GM21786 (cell line): ENCODE results near the gene PCED1B.
"Not testable (repeated sequence)": the region's sequence is repeated elsewhere in the genome, so short reads cannot be mapped to it uniquely, and the experiment has no call there.

Experiments used
- ATAC-seq: cut with Tn5 transposase; IDR thresholded peaks from one replicate; pipeline ENCODE4 v1.9.1; 2021; ENCODE audit not compliant: unreplicated experiment

PCED1B gene

DNA sequence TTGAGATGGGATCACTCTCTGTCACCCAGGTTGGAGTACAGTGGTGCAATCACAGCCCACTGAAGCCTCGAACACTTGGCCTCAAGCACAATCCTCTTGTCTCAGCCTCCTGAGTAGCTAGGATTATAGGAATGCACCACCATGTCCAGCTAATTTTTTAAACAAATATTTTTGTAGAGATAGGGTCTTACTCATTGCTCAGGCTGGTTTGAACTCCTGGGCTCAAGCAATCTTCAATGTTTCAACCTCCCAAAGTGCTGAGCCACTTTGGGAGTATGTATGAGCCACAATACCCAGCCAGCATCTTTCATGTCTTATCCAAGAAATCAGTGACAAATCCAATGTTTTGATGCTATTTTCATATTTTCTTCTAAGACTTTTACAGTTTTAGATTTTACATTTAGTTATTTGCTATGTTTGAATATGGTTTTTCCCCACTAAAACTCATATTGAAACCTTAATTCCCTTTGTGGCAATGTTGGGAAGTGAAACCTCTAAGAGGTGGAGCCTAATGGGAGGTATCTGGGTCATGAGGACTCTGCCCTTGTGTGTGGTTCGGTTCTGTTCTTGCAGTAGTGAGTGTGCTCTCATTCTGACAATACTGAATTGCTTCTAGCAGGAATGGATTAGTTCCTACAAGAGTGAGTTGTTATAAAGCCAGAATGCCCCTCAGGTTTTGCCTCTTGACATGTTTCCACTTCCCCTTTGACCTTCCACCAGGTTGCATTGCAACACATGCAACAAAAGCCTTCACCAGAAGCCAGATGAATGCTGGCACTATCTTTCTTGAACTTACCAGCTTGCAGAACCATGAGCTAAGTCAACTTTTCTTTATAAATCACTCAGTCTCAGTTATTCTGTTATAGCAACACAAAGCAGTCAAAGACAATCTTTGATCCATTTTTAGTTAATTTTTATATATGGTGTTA is 81.2 kb downstream of the PCED1B start:
- no peak for ATAC-seq

DNA sequence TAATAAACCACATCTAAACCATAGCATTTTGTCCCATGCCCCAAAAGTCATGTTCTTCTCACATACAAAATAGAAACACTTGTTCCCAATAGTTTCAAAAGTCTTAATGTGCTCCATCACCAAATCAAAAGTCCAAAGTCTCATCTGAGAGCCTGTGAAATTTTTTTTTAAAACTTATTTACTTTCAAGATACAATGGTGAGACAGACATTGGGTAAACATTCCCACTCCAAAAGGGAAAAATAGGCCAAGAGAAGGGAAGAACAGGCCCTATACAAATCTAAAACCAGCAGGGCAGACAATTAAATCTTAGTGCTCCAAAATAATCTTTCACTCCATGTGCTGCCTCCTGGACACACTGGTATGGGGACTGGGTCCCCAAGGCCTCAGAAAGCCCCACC is 84.7 kb downstream of the PCED1B start:
- no peak for ATAC-seq

DNA sequence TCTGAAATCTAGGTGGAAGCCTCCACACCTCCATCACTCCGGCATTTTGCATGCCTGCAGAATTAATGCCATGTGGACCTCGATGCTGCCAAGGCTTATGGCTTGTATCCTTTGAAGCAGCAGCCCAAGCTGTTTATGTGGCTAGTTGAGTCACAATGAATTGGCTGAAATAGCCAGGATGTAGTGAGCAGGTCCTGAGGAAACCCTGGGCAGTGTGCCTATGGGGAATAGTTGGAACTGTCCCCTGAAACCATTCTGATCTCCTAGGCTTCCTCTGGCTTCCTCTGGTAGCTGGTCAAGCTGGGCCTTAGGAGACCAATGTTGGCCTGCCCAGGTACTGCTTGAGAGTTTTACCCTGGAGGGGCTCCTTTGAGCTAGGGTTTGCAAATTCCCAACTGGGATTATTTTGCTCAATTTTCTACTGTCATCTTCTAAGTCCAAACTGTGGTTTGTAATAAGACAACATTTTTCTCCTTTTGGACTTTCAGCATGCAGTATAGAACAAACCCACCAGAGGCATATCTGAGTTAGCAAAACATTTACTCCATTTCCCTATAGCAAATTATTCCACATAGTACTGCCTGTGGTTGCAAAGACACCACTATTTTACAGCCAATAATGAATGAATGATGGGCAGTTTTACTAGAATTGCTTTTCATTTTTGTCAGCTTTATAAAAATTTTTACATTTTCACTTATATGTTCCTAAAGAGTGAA is 85.5 kb downstream of the PCED1B start:
- ATAC-seq: no peak

DNA sequence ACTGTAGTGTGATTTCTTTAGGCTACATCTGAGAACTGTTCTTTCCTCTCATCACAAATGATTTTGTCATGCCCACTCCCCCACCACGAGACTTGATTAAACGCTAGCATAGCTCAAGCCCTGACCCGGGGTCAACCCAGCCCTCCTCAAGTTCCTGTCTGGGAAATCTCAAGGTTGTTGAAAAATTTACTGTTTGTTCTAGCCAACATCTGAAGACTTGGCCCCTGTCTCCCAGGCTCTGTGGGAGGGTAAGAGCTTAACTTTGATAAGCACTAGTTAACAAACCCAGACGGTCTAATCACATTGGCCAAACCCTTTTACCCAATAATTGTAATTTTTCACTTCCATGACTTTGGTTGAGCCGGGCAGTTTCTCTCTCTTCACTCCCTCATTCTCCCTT is 86.5 kb downstream of the PCED1B start:
- ATAC-seq: no peak

DNA sequence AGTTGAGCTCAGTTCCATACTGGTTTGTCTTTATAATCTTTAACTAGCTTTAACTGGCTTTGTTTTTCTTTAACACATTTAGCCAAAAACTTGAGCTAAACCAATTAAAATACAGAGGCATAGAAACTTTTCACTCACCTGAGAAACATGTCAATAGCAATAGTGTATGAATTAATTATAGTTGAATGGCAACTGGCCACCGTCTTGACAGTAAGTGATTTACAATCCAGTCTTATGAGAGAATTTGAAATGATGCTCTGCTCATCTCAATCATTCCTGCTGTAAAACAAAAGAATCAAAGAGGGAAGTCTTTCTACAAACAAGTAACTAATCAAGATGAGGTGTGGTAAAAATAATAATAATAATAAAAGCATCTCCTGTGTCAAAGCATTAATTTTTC is 86.9 kb downstream of the PCED1B start:
- no peak for ATAC-seq

DNA sequence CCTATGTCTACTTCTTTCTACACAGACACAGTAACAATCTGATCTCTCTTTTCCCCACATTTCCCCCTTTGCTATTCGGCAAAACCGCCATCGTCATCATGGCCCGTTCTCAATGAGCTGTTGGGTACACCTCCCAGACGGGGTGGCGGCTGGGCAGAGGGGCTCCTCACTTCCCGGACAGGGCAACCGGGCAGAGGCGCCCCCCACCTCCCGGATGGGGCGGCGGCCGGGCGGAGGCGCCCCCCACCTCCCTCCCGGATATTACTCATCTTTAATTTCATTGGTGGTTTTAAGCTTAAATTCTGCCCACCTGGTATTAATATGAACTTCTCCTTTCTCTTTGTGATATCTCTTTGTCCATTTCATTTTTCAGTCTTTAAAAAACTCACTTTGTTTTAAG is 90.9 kb downstream of the PCED1B start:
- not testable (repeated sequence) for ATAC-seq

DNA sequence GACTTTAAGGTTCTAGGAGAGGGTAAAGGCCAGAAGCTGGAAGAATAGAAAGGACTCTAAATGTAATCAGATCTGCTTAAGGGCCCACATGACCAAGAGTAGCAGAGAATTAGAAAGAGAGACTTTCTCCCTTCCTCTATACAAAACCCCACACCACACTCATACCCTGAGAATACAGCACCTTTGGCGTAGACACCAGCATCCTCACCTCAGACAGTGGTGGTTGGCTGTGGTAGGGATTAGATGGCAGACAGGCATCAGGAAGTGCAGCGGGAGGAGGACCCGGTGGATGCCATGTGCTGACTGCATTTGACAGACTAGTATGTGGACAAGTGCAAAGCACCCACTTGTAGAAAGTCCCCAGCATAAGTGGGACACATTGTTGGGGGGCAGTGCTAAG is 98.6 kb downstream of the PCED1B start:
- ATAC-seq: no peak

DNA sequence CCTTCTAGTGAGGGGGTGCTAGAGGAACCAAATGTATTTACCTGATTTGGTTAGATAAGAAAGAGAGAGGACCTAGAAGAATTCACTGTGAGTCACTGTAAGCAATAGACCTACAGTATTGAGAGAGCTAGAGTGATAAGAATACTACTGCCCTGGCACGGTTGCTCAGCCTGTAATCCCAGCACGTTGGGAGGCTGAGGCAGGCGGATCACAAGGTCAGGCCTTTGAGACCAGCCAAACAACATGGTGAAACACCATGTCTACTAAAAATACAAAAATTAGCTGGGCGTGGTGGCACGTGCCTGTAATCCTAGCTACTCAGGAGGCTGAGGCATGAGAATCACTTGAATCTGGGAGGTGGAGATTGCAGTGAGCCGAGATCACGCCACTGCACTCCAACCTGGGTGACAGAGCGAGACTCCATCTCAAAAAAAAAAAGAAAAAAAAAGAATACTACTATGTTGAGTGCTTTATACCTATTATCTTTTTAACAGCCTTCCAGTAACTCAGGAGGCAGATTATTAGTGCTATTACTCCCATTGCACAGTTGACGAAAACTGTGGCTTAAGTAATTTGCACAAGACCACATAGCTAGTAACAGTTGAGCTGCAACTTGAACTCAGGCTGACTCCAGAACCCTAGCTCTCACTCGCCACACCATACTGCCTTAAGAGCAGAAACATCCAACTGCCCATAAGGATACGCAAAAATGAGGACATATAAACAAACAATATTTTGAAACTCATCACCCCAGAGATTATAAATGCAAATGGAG is 102.9 kb downstream of the PCED1B start:
- not testable (repeated sequence) for ATAC-seq

DNA sequence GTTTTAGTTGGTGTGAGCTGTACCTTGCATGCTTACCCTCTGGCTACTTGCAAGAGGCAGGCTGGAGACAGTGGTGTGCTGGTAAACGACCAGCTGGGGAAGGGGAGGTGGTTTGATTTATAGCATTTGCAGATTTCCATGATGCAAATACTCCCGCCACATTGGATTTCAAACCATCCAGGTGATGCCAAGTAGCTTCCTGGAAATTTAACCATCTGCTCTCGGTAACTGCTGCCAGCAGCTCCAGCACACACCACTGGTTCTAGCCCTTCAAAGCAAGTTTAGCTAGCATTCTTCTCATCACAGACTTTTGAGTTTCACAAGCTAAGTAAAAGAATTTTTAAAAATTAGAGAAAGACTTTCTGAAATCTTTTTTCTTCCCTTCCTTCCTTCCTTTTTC is 104.8 kb downstream of the PCED1B start:
- no peak for ATAC-seq

DNA sequence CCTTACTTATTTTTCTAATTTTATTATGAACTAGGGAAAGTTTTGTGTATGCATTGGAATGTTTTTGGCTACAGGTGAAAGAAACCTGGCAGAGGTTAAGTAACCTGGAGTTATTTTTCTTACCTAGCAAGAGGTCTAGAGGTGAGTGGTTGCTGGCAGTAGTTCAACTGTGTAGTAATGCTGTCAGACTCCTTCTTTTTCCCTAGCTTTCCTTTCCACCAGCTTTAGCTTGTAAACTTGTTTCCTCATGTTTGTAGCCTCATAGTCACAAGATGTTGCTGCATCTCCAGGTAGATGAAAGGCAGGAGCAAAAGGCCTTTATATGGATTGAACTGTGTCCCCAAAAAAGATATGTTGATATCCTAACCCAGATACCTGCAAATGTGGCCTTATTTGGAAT is 105.4 kb downstream of the PCED1B start:
- no peak for ATAC-seq

DNA sequence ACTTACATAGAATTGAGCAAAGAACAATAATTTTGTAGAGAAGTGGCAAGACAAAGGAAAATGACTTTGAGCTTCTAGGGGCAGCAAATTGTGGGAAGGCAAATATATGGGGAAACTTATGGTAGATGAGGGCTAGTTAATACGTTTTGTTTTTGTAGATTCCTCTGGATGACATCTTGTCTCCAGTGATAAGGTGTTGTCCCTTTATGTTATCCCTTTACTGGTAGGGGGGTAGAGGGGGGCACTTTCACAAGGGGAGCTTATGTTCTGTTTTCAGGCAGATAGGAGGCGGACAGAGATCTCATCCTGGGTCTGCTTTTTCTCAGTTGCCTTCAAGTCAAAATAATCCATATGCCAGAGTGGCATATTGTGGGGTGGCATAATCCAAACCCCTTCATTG is 106.8 kb downstream of the PCED1B start:
- ATAC-seq: no peak

DNA sequence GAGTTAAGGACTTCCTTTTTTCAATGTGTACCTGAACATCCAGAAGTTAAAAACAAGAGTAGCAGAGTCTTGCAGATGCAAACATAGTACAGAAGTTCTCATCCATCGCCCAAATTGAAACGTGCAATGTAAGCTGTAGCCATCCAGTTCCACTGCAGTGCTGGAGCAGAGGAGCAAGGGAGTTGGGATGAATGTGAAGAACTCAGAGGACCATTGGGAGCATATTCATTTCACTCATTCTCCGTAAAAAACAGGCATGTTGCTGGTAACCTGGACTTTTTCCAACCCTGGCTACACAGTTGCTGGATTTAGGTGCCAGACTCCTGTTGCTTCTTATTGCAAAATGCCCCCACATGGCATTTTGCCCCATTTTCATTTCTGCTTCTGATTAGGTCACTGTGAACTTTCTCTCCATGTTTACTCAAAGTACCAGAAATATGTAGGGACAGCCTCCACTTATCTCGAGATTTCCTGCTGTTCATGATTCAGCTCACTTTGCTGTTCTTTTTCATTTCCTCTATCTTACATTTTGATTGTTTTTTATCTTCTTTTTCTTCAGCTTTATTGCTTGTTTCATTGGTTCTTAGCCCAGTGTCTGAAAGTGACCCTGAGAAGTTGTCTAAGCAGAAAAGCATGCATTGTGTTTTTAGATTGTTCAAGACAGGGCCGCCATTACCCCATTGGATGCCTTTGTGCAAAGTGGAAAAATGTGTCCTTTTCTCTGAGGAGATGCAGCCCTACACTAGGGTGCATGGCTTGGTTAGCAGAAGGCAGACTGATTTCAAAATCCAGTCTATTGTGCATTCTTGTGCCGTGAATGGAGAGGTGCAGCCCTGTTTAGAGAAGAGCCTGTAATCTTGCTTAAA is 109.4 kb downstream of the PCED1B start:
- no peak for ATAC-seq

DNA sequence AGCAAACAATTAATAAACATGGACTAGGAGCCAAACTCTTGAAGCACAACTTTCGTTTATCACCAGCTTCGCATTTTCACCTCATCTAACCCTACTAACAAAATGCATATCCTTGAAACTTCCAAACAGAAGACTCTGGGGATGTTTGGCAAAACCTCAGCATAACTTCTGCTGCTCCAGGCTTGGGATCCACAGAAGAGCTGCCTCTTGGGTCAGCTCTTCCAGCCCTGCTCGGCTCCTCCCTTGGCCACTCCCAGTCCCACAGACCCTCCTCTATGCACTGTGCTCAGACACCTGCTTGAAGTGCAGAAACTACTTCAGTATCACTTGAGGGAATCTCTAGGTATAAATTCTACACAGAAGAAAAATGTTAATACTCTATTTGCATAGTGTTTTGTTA is 110.3 kb downstream of the PCED1B start:
- no peak for ATAC-seq

DNA sequence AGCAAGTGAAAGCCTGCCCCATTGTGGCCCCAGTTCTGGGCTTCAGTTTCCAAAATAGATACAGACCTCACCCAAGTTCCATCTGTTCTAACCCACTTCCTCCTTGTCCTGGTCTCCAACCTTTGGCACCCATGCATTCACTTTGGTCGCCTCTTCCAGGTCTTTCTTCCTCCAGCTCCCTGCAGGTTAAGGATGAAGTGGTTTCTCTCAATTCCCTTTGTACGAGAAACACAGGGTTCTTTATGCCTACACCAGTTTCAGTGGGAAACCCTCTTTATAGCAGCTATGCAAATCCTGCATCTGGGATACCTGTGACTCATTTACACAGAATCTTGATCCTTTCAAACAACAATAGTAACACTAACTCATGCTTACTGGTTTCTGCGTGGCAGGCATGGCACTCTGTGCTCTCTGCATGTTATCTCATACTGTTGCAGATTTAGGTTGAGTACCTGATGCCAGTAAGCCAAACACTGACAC is 110.9 kb downstream of the PCED1B start:
- ATAC-seq: no peak

DNA sequence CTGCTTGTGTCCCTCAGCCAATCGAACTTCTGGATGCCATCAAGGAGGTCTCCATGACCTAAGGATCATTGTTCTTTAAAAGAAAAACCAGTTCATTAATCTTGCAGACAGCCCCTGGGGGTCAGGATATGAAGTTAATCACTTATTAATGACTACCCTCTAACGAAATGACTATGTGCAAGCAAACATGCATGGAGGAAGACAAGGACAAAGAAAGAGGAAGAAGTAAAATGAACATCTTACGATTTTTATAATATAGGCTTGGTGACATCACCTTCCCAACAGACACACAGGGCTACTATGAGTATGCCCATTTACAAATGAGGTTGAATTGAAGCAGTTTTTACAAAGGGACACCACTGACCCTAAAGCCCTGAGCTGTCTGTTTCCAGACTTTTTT is 111.5 kb downstream of the PCED1B start:
- no peak for ATAC-seq

DNA sequence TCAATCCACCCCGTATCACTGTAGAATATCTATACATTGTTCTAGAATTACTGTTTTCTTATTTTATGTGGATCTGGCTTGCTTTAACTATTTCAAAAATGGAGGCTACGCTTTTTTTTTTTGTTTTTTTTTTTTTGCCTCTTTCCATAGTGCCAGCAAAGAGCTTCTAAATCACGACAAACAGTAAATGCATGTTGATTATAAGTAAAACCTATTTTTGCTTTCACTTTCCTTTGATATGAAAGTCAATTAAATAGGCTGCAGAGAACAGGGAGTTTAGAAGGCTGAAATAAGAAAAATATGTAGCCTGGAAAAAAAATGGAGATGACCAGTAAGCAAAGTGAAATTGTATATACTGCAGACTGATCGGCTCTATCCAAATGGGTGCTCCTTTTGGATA is 112.6 kb downstream of the PCED1B start:
- no peak for ATAC-seq

DNA sequence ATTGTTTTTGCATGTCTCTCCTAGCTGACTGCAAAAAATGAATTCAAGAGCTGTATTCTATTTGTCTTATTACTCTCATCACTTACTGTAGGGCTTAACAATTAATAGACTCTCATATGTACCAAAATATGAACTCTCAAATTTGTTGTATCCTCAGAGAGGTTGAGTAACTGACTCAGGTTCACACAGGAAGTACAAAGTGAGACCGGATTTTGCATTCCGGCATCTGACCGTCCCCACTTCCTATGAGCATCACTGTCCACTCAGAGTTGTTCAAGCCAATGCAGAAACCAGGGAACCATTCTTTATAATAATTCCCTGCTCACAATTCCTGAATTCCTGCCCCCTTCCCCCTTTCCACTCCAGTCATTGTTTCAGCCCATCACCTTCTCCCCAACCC is 113.6 kb downstream of the PCED1B start:
- ATAC-seq: no peak

DNA sequence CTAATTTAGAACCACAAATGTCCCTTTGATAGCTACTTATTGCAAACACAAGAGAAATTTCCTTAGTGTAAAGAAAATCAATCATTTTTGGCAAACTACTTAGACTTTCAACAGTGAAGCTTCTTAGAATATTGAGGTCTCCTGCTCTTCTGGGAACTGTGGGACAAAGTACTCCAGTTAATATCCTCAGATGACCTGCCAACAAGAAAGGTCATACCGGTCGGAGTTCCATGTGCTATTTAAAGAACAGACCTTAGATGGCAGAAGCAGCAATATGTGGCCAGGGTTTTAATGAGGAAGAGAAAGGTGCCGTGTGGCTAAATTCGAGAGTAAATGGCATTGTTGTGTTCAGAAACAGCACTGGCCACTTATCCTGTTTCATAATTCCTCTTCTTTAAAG is 115.1 kb downstream of the PCED1B start:
- ATAC-seq: peak; percentile 36

DNA sequence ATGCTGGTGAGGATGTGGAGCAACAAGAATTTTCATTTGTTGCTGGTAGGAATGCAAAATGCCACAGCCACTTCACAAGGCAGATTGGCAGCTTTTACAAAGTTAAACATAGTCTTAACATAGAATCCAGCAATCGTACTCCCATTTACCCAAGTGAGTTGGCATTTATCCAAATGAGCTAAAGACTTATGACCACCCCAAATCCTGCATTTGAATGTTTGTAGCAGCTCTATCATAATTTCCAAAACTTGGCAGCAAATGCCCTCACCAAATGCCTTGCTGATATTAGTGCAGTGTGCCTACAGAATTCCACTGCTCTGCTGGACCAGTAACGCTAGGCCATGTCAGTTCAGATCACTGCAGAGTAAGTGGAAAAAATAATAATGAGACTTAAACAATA is 121.0 kb downstream of the PCED1B start:
- ATAC-seq: no peak

DNA sequence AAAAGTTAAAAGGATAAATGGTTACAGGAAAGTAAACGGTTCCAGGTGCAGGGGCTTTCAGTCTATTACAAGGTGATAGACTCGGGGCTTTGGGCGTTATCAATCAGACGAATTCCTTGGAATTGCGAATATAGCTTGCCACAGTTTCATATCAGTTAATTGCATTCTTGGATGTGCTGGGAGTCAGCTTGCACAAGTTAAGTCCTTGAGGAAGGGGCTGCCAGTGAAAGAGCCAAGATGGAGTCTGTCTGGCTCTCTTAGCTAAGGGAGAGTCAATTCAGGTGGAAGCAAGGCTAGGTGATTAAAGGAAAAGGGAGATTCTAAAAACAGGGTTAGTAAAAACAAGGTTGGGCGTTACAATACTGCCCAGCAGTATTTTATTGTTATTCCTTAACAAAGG is 121.8 kb downstream of the PCED1B start:
- ATAC-seq: not testable (repeated sequence)

DNA sequence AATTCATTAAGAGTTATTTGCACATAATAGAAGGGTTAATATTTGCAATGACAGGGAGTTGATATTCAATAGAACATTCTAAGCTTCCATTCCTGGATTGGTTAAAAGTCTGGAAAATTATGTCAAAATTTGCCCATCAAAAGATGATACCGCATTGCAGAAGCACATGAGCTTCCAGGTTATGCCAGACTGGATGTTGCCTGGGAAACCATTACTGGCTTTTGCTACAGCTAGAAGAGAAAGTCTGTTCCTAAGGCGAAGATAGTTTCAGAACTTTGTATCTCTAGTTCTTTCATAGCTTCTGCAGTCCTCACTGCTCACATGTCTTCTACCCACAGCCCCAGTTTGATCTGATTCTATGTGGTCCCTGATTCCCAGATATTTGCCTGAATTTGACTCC is 122.8 kb downstream of the PCED1B start:
- ATAC-seq: no peak
